RWPE2 (cell line): ENCODE measurements around the gene VIPR2.

ENCODE experiments used
- ATAC-seq: fragments of 200-7000 bp; cut with Tn5 transposase; 3 replicates; pipeline ENCODE4 v1.9.1; 2021; ENCODE audit warnings: low read depth
- DNase-seq: peaks from one replicate; pipeline ENCODE4 v3.0.0-alpha.2; 2020; ENCODE audit warnings: low spot score
- H3K27ac ChIP-seq: fragments of 450-650 bp; 2 replicates; pipeline ENCODE4 v1.5.1; 2017; ENCODE audit warnings: mild to moderate bottlenecking; ENCODE audit not compliant: poor library complexity, severe bottlenecking
- H3K27me3 ChIP-seq: fragments of 250-450 bp; sonication (Bioruptor Pico); 2 replicates; pipeline ENCODE4 v1.5.1; 2021; ENCODE audit warnings: mild to moderate bottlenecking, moderate library complexity; ENCODE audit not compliant: insufficient read depth, poor library complexity, severe bottlenecking
- H3K36me3 ChIP-seq: fragments of 250-450 bp; sonication (Bioruptor Pico); 2 replicates; pipeline ENCODE4 v1.5.1; 2020; ENCODE audit warnings: low read depth, mild to moderate bottlenecking, moderate library complexity
- H3K4me1 ChIP-seq: fragments of 250-450 bp; sonication (Bioruptor Pico); 2 replicates; pipeline ENCODE4 v1.5.1; 2021; ENCODE audit warnings: mild to moderate bottlenecking, moderate library complexity; ENCODE audit not compliant: insufficient read depth, poor library complexity, severe bottlenecking
- H3K4me3 ChIP-seq: fragments of 250-450 bp; sonication (Bioruptor Pico); 2 replicates; pipeline ENCODE4 v1.5.1; 2021; ENCODE audit warnings: mild to moderate bottlenecking, moderate library complexity; ENCODE audit not compliant: severe bottlenecking
- H3K9me3 ChIP-seq: fragments of 250-450 bp; sonication (Bioruptor Pico); 2 replicates; pipeline ENCODE4 v1.5.1; 2021; ENCODE audit warnings: mild to moderate bottlenecking, moderate library complexity; ENCODE audit not compliant: severe bottlenecking
- CTCF ChIP-seq: fragments of 450-650 bp; IDR thresholded peaks from one replicate; pipeline ENCODE4 v1.5.1; 2017; ENCODE audit warnings: mild to moderate bottlenecking, moderate library complexity; ENCODE audit not compliant: poor library complexity, severe bottlenecking

Gene VIPR2

DNA sequence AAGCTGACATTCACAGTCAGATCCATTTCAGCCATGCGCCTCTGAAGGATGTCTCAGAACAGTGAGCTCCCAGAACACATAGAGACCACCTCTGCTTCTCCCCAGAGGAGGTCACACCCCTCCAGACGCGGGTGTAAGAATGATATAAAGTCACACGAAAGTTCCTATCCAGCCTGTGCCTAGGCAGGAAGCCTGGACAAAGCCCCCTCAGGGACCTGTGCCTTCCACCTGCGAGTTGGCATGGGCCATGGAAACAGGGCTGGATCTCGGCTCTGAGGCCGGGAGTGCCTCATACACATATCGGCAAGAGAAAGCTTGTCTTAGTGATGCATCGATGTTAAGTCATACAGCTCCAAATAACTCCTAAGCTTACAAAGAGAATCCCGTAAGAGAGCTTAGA lies 5.0 kb downstream of the VIPR2 start:
- Histone ChIP-seq H3K4me1 (no peaks in the 10 kb centered on the region), H3K27me3 (peaks cover 24% of the 10 kb centered on the region), H3K9me3 (no peaks in the 10 kb centered on the region), H3K4me3 (no peak overlapping the region), H3K36me3 (no peaks in the 10 kb centered on the region), H3K27ac (no peak overlapping the region)
- ATAC-seq (no peak), DNase-seq (no peak)
- TF ChIP-seq CTCF, result no peak

GRCh38 chr7:159139202-159139601 lies 5.5 kb downstream of the VIPR2 start:
- TF ChIP-seq CTCF, result no peak
- no peak overlapping the region for H3K4me3 ChIP-seq
- no peaks in the 10 kb centered on the region for H3K4me1 ChIP-seq
- H3K27ac ChIP-seq, result no peak overlapping the region
- peaks cover 19% of the 10 kb centered on the region for H3K27me3 ChIP-seq
- no peaks in the 10 kb centered on the region for H3K36me3 ChIP-seq
- H3K9me3 ChIP-seq, result no peaks in the 10 kb centered on the region
- ATAC-seq, result no peak
- no peak for DNase-seq

DNA sequence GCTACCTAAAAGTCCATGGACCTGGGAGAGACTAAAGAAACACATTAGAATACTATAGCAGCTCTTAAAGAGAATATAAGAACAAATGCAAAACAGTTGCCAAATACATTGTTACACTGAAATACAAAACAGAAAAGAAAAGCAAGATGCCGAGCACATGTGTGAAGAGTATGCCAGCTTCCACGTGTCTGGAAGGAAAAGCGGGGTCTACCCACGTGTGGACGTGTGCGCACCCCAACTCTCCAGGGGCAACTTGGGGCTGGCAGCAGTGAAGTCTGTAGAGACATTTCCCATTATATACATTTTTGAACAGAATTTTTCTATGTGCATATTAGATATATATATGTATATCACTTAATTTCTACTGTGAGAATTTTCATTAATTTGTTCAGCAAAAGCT lies 6.2 kb downstream of the VIPR2 start:
- TF ChIP-seq CTCF, result no peak
- Histone ChIP-seq H3K36me3 (no peaks in the 10 kb centered on the region), H3K4me3 (no peak overlapping the region), H3K4me1 (no peaks in the 10 kb centered on the region), H3K9me3 (no peaks in the 10 kb centered on the region), H3K27ac (no peak overlapping the region), H3K27me3 (peaks cover 12% of the 10 kb centered on the region)
- ATAC-seq (no peak), DNase-seq (no peak)

DNA sequence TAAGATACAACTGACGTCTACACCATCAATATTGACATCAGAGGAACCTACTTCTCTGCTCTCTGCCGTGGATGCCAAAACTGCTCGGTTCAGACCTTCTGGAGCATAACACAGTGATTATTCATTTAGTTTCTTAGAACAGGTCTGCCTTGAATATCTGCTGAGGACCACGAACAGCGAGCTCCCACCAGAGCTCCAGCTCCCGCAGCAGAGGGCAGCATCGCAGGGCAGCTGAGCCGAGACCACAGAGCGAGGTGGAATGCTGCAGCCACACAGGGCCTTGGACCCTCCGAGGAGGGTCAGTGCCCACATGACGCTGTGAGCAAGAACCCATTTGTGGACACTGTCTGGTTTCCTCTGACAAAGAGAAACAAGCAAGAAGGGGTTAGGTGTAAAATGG lies 6.8 kb downstream of the VIPR2 start:
- H3K4me3 ChIP-seq, result no peak overlapping the region
- TF ChIP-seq CTCF, result no peak
- DNase-seq (no peak), ATAC-seq (no peak)
- no peak overlapping the region for H3K27ac ChIP-seq
- H3K4me1 ChIP-seq, result no peaks in the 10 kb centered on the region
- H3K36me3 ChIP-seq, result no peaks in the 10 kb centered on the region
- no peaks in the 10 kb centered on the region for H3K9me3 ChIP-seq
- peaks cover 6% of the 10 kb centered on the region for H3K27me3 ChIP-seq

DNA sequence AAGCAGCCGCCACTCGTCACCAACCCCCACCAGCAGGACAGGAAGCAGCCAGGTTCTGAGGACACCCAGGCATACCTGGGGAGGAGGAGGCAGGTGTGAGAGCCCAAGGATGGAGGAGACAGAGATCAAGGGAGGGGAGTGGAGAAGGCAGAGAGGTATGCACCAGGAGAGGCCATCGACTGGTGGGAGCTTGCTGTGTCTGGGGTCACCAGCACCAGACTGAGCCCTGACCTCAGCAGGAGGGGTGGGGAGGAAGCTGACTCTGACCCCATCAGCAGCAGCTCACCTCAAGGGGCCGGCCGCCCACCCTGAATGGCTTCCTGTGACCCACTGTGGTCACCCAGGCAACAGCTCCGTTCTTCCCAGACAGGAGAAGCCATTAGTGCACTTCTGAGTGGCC lies 7.8 kb downstream of the VIPR2 start:
- no peak overlapping the region for H3K27ac ChIP-seq
- no peaks in the 10 kb centered on the region for H3K27me3 ChIP-seq
- no peak overlapping the region for H3K4me3 ChIP-seq
- H3K4me1 ChIP-seq, result no peaks in the 10 kb centered on the region
- H3K36me3 ChIP-seq, result no peaks in the 10 kb centered on the region
- ATAC-seq, result no peak
- DNase-seq, result no peak
- TF ChIP-seq CTCF, result no peak
- no peaks in the 10 kb centered on the region for H3K9me3 ChIP-seq
